Measurements from ENCODE around the gene TRPV4.

Gene TRPV4

DNA sequence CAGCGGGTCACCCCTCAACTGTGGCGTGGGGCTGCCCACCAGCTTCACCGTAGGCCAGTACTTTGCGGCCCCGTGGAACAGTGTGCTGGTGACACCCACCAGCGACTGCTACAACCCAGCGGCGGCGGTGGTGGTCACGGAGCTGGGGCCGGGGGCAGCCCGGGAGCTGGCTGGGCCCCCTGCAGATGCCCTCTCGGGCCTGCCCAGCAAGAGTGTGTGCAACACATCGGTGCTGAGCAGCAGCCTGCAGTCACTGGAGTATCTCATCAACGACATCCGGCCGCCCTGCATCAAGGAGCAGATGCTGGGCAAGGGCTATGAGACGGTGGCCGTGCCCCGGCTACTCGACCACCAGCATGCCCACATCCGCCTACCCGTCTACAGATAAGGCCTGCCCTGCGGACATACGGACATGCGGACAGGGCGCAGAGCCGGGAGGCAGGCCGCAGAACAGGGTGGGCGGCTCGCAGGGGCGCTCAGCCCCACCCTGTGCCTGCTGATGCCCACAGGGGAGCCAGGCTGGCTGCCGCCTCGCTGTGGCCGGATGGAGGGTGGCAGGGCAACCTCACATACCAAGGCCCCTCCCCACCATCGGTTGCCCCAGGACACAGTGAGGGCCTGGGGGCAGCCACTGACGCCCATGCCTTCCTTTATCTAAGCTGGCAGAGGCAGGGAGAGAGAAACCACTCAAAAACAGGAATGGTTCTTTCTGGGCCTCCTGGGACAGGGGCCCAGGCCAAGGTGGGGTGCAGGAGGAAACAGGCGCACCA lies 64.1 kb downstream of the TRPV4 start:
- DNase-seq (ENCODE audit: low spot score): no peak
- TF ChIP-seq, protein P1, sequence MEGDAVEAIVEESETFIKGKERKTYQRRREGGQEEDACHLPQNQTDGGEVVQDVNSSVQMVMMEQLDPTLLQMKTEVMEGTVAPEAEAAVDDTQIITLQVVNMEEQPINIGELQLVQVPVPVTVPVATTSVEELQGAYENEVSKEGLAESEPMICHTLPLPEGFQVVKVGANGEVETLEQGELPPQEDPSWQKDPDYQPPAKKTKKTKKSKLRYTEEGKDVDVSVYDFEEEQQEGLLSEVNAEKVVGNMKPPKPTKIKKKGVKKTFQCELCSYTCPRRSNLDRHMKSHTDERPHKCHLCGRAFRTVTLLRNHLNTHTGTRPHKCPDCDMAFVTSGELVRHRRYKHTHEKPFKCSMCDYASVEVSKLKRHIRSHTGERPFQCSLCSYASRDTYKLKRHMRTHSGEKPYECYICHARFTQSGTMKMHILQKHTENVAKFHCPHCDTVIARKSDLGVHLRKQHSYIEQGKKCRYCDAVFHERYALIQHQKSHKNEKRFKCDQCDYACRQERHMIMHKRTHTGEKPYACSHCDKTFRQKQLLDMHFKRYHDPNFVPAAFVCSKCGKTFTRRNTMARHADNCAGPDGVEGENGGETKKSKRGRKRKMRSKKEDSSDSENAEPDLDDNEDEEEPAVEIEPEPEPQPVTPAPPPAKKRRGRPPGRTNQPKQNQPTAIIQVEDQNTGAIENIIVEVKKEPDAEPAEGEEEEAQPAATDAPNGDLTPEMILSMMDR (IDR thresholded peaks at IDR 0.05; ENCODE audit: extremely low read depth, missing control alignments): no peak

DNA sequence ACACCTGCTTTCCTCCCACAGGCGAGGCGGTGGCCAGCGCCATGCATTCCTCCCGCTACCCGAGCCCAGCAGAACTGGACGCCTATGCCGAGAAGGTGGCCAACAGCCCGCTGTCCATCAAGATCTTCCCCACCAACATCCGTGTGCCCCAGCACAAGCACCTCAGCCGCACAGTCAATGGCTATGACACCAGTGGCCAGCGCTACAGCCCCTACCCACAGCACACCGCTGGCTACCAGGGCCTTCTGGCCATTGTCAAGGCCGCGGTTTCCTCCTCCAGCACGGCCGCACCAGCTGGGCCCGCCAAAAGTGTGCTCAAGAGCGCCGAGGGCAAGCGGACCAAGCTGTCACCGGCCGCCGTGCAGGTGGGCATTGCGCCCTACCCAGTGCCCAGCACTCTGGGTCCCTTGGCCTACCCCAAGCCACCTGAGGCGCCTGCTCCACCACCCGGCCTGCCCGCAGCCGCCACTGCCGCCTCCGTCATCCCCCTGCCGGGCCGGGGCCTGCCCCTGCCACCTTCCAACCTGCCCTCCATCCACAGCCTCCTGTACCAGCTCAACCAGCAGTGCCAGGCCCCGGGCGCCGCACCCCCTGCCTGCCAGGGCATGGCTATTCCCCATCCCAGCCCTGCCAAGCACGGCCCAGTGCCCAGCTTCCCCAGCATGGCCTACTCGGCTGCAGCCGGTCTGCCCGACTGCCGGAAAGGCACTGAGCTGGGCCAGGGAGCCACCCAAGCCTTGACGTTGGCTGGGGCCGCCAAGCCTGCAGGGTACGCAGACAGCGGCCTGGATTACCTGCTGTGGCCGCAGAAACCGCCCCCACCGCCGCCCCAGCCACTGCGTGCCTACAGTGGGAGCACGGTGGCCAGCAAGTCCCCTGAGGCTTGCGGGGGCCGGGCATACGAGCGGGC lies 65.0 kb downstream of the TRPV4 start:
- TF ChIP-seq, protein P1 (IDR thresholded peaks at IDR 0.05; ENCODE audit: extremely low read depth, missing control alignments): no peak
- DNase-seq (ENCODE audit: low spot score): no peak

DNA sequence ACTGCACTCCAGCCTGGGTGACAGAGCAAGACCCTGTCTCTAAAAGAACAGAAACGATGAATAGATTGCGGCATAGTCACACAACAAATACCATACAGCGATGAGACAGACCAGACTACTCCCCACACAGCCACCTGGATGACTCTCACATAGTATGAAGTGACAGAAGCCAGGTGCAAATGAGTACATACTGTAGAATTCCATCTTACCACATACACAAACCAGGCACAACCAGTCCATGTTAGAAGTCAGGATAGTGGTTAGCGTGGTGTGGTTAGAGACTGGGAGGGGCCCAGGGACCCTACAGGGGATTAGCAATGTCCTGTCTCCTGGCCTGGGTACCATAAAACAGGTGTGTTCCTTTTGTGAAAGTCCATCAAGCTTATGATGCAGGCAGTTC lies 65.7 kb downstream of the TRPV4 start:
- DNase-seq (ENCODE audit: low spot score): no peak
- TF ChIP-seq, protein P1 (IDR thresholded peaks at IDR 0.05; ENCODE audit: extremely low read depth, missing control alignments): no peak

DNA sequence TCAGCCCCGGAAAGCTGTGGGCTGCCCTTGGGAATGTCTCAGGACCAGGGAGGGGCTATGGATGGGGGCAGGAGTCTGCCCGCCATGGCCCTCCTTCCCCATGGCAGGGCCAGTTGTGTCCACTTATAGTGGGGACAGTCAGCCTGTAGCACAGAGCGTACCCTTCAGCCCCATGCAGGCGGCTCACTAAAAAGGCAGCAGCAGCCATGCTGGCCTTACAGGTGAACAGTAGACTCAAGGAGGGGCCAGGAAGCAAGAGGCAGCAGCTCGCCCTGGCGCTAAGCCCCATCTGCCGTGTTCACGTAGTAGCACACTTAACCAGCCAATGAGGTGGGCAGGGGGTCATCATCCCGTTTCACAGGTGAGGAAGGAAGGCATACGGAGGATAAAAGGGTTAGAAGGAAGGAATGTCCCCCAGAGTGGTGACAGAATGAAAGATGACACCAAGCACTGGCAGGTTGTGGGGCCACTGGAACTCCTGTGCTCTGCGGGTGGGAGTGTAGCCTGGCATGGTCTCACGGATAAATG lies 66.9 kb downstream of the TRPV4 start:
- TF ChIP-seq, protein P1 (IDR thresholded peaks at IDR 0.05; ENCODE audit: extremely low read depth, missing control alignments): no peak
- DNase-seq (ENCODE audit: low spot score): no peak

DNA sequence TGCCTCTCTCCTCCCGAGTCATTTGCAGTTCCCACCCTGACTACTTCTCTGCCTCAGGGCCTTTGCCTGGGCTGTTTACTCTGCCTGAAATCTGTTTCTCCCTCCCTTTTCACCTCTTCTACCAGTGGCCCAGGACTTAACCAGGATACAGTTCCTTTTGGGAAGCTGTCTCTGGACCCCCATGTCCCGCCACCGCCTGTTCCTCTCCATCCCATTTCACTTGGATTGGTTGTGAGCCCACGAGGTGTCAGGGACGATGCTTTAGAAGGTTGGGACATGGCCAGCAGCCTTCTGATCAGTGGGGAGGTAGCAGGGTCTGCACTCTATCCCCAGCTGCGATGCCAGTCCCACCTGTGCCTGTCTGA lies 67.8 kb downstream of the TRPV4 start:
- TF ChIP-seq, protein P1 (IDR thresholded peaks at IDR 0.05; ENCODE audit: extremely low read depth, missing control alignments): no peak
- DNase-seq (ENCODE audit: low spot score): no peak

DNA sequence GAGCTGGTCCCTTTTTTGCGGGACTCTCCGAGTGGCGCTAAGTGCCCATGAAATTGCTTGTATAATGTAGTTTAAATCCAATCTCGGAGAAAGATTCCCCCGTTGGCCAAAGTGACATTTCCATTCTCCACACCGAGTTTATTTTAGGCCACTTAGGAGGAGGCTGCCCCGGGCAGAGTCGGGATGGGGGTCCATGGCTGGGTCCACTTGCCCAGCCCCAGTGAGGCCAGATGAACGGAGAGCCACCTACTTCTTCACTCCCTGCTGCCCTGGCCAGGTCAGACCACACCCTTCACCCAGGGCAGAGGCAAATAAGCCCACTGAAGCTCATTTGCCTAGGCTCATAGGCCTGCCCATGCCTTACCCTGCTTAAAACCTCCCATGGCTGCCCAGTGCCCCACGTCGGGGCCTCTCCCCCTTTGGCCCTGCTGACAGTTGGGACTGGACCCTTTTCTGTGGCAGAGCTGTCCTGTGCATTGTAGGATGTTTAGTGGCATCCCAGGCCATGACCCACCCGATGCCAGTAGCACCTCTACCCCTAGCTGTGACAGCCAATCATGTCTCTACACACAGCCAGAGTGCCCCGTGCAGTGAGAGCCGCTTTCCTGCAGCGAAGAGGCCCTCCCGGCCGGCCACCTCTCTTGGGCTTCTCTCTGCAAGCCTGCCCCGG lies 68.3 kb downstream of the TRPV4 start:
- no peak for DNase-seq (ENCODE audit: low spot score)
- TF ChIP-seq, protein P1 (IDR thresholded peaks at IDR 0.05; ENCODE audit: extremely low read depth, missing control alignments): no peak
